MCF 10A (cell line): ENCODE measurements around the gene IGSF23. TPM values are rescaled to one million over a fixed set of nuclear protein-coding genes. Genes with fewer than 3 reads are reported as not detected.
"Not testable (repeated sequence)": the region's sequence is repeated elsewhere in the genome, so short reads cannot be mapped to it uniquely, and the experiment has no call there.

Source experiments
- BruUV-seq: library from RNA; stranded (reverse); fragments of 400-500 nt; replicated peaks from 2 replicates; lab custom pipeline; 2021; lab: Mats Ljungman, UMichigan
- CTCF ChIA-PET: fragments of 300-600 bp; sonication (Branson Sonifier 250); formaldehyde crosslinking; extraction: SDS; loops from one replicate; lab custom pipeline; 2021; ENCODE audit warnings: antibody characterized with exemption, inconsistent platforms; lab: Yijun Ruan, JAX
- POLR2A ChIA-PET: fragments of 300-600, 350-650 bp; sonication (Branson Sonifier 250); formaldehyde crosslinking; extraction: SDS; loops from one replicate; lab custom pipeline; 2020; ENCODE audit warnings: antibody characterized with exemption, inconsistent platforms; lab: Yijun Ruan, JAX
- DNase-seq: peaks from one replicate; pipeline ENCODE4 v3.0.0-alpha.2; 2018; ENCODE audit not compliant: unreplicated experiment
- H3K27ac Mint-ChIP-seq: one replicate; pipeline ENCODE4 v1.8.0; 2022; ENCODE audit warnings: mild to moderate bottlenecking, low read depth, mixed read lengths; ENCODE audit not compliant: unreplicated experiment
- H3K27me3 Mint-ChIP-seq: one replicate; pipeline ENCODE4 v1.8.0; 2022; ENCODE audit warnings: mixed read lengths; ENCODE audit not compliant: insufficient read depth, unreplicated experiment
- H3K36me3 Mint-ChIP-seq: one replicate; pipeline ENCODE4 v1.8.0; 2022; ENCODE audit warnings: mild to moderate bottlenecking, moderate library complexity, mixed read lengths; ENCODE audit not compliant: insufficient read depth, unreplicated experiment
- H3K4me1 Mint-ChIP-seq: one replicate; pipeline ENCODE4 v1.8.0; 2022; ENCODE audit warnings: mixed read lengths; ENCODE audit not compliant: insufficient read depth, unreplicated experiment
- H3K4me3 Mint-ChIP-seq: one replicate; pipeline ENCODE4 v1.8.0; 2022; ENCODE audit warnings: mild to moderate bottlenecking, moderate library complexity, mixed read lengths; ENCODE audit not compliant: unreplicated experiment
- H3K9me3 Mint-ChIP-seq: one replicate; pipeline ENCODE4 v1.8.0; 2022; ENCODE audit warnings: mixed read lengths; ENCODE audit not compliant: unreplicated experiment
- intact Hi-C: fragments of 100-400 bp; cut with micrococcal nuclease; formaldehyde crosslinking; loops from 2 replicates; pipeline ENCODE4 v1.14.1; 2022
- total RNA-seq: library from RNA; stranded (reverse); gene quantifications from 2 replicates; pipeline ENCODE4 v1.2.3, GENCODE V29; 2022
- TF ChIP-seq, protein P1 (sequence below): fragments of 200-600 bp; IDR thresholded peaks from one replicate; pipeline ENCODE4 v1.8.0; 2022; ENCODE audit warnings: antibody characterized with exemption, mild to moderate bottlenecking; ENCODE audit not compliant: unreplicated experiment

Gene IGSF23
- total RNA-seq, 1 experiment from 2014 or later, result not detected

DNA sequence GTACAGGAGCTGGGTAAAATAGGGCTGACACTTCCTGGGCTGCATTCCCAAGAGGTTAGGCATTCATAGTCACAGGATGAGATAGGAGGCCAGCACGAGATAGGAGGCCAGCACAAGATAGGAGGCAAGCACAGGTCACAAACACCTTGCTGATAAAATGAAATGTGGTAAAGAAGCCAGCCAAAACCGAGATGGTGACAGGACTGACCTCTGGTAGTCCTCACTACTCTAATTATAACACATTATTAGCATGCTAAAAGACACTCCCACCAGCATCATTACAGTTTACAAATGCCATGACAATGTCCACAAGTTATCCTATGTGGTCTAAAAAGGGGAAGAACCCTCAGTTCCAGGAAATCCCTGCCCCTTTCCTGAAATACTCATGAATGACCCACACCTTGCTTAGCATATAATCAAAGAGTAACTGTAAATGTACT, 20.9 kb upstream of the IGSF23 start:
- Mint-ChIP-seq H3K36me3 (no peaks in the 10 kb centered on the region), H3K9me3 (peaks cover 1% of the 10 kb centered on the region), H3K4me1 (peaks cover 15% of the 10 kb centered on the region), H3K27ac (no peak overlapping the region), H3K4me3 (no peak overlapping the region), H3K27me3 (peaks cover 8% of the 10 kb centered on the region)
- CTCF ChIA-PET, result interaction anchor here (0.6 to 0.7 kb wide), 2 partner anchors 68 to 94 kb away, joined by 3 read pairs; no protein-coding TSS in a partner anchor
- intact Hi-C loops, result no loop called here
- no peak for DNase-seq
- TF ChIP-seq, protein P1, sequence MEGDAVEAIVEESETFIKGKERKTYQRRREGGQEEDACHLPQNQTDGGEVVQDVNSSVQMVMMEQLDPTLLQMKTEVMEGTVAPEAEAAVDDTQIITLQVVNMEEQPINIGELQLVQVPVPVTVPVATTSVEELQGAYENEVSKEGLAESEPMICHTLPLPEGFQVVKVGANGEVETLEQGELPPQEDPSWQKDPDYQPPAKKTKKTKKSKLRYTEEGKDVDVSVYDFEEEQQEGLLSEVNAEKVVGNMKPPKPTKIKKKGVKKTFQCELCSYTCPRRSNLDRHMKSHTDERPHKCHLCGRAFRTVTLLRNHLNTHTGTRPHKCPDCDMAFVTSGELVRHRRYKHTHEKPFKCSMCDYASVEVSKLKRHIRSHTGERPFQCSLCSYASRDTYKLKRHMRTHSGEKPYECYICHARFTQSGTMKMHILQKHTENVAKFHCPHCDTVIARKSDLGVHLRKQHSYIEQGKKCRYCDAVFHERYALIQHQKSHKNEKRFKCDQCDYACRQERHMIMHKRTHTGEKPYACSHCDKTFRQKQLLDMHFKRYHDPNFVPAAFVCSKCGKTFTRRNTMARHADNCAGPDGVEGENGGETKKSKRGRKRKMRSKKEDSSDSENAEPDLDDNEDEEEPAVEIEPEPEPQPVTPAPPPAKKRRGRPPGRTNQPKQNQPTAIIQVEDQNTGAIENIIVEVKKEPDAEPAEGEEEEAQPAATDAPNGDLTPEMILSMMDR, result no peak
- POLR2A ChIA-PET, result no interaction called here
- no TSS peak for BruUV-seq

GRCh38 chr19:44593294-44593693, 20.1 kb upstream of the IGSF23 start:
- ChIA-PET CTCF (interaction anchor here (0.7 kb wide), 1 partner anchor 67 kb away, joined by 3 read pairs; no protein-coding TSS in a partner anchor), POLR2A (no interaction called here)
- DNase-seq, result no peak
- Mint-ChIP-seq H3K4me3 (no peak overlapping the region), H3K4me1 (peaks cover 7% of the 10 kb centered on the region), H3K36me3 (no peaks in the 10 kb centered on the region), H3K27ac (no peak overlapping the region), H3K9me3 (no peaks in the 10 kb centered on the region), H3K27me3 (peaks cover 11% of the 10 kb centered on the region)
- TF ChIP-seq, protein P1, result no peak
- intact Hi-C loops, result no loop called here
- BruUV-seq, result no TSS peak

- POLR2A ChIA-PET, result not testable (repeated sequence)
Measured at GRCh38 chr19:44593866-44594266, 19.5 kb upstream of the IGSF23 start.

DNA sequence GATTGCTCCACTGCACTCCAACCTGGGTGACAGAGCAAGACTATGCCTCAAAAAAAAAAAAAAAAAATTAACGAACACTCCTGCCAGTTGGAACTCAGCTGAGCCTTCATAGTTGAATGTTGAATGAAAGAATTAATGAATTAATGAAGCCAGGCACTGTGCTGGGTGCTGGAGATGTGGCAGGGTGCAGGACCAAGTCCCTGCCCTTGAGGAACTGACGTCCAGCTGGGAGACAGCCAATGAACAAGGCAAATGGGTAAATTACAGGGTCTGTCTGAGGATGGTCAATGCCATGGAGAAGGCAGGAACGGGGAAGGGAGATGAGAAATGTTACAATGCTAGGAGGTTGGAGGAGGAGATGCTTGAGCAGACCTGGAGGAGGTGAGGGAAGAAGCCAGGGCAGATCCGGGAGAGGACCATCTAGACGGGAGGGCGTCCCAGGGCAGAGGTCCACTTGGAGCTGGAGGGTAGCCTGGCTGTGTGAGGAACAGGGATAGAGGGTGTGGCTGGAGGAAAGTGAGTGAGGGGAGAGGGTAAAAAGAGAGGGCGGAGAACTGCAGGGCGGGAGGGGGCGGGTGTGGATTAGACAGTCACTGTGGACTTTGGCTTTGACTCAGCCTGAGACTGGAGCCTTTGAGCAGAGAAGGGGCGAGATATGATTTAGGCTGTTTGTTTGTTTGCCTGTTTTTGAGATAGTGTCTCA, 16.8 kb upstream of the IGSF23 start:
- TF ChIP-seq, protein P1, result no peak
- Mint-ChIP-seq H3K4me3 (no peak overlapping the region), H3K27me3 (peaks cover 38% of the 10 kb centered on the region), H3K9me3 (no peaks in the 10 kb centered on the region), H3K4me1 (no peaks in the 10 kb centered on the region), H3K27ac (no peak overlapping the region), H3K36me3 (no peaks in the 10 kb centered on the region)
- POLR2A ChIA-PET, result interaction anchor here (0.6 kb wide), 1 partner anchor 66 kb away, joined by 3 read pairs; no protein-coding TSS in a partner anchor
- CTCF ChIA-PET, result interaction anchor here (0.6 to 1.1 kb wide), 4 partner anchors 8 to 190 kb away, joined by 3 to 6 read pairs (median 3); no protein-coding TSS in a partner anchor
- intact Hi-C loops, result no loop called here
- no peak for DNase-seq
- no TSS peak for BruUV-seq

More at GRCh38 chr19:44593866-44594266, 19.5 kb upstream of the IGSF23 start:
- DNase-seq, H3K4me3 Mint-ChIP-seq, CTCF ChIA-PET, BruUV-seq, H3K27ac Mint-ChIP-seq, H3K36me3 Mint-ChIP-seq, H3K4me1 Mint-ChIP-seq, intact Hi-C loops, H3K9me3 Mint-ChIP-seq: not testable (repeated sequence)
- peaks cover 11% of the 10 kb centered on the region for H3K27me3 Mint-ChIP-seq
